Kidney (tissue), 14 donors: Measurements from ENCODE around the gene KIRREL3. TPM values are rescaled to one million over a fixed set of nuclear protein-coding genes. Genes with fewer than 3 reads are reported as not detected.

Experiments used
- DNase-seq, 5 donors: peaks; one replicate each; pipeline ENCODE4 v3.0.0-alpha.2; 2013 to 2020
- FAIRE-seq: peaks from 2 replicates; lab custom pipeline; 2012; peaks lifted over from hg19 to GRCh38; lab: Jason Lieb, UNC
- H3K27ac ChIP-seq, 2 donors: one replicate each; pipeline ENCODE4 v1.7.0; 2013; ENCODE audit warnings: low read depth in 2 of 2, low read length in 2 of 2, inconsistent platforms in 1 of 2
- H3K27me3 ChIP-seq: one replicate; pipeline ENCODE4 v1.7.1; 2013; ENCODE audit warnings: low read length, inconsistent platforms; ENCODE audit not compliant: control insufficient read depth, insufficient read depth
- H3K36me3 ChIP-seq, 3 donors: one replicate each; pipeline versions ENCODE4 v1.7.0 to v1.7.1; 2013; ENCODE audit warnings: low read length in 3 of 3, control low read depth in 1 of 3, inconsistent platforms in 1 of 3; ENCODE audit not compliant: insufficient read depth in 3 of 3, control insufficient read depth in 2 of 3
- H3K4me1 ChIP-seq, 3 donors: one replicate each; pipeline versions ENCODE4 v1.7.0 to v1.7.1; 2013; ENCODE audit warnings: low read length in 3 of 3, inconsistent platforms in 1 of 3, low read depth in 1 of 3; ENCODE audit not compliant: control insufficient read depth in 2 of 3, insufficient read depth in 2 of 3
- H3K4me3 ChIP-seq, 3 donors: one replicate each; pipeline versions ENCODE4 v1.7.0 to v1.8.1; 2013; ENCODE audit warnings: low read length in 3 of 3, control low read depth in 1 of 3, inconsistent platforms in 1 of 3
- H3K9ac ChIP-seq, 3 donors: one replicate each; pipeline versions ENCODE4 v1.7.0 to v1.7.1; 2013; ENCODE audit warnings: low read length in 3 of 3, control low read depth in 1 of 3, inconsistent platforms in 1 of 3
- H3K9me3 ChIP-seq, 3 donors: one replicate each; pipeline versions ENCODE4 v1.7.0 to v1.7.1; 2013; ENCODE audit warnings: low read length in 3 of 3, control low read depth in 1 of 3, inconsistent platforms in 1 of 3; ENCODE audit not compliant: control insufficient read depth in 2 of 3, insufficient read depth in 1 of 3
- intact Hi-C: fragments of 100-400 bp; cut with DNase I; formaldehyde crosslinking; loops from one replicate; pipeline ENCODE4 v1.11.1; 2022
- polyA plus RNA-seq: library from polyadenylated mRNA; stranded (reverse); fragments of 350-450 nt; fragmentation: Illumina TruSeq; extraction: RNeasy Lipid Tissue Mini Kit (QIAGEN cat#74804); gene quantifications from one replicate; pipeline ENCODE4 v1.2.3, GENCODE V29; 2014; ENCODE audit warnings: low read depth, low replicate concordance; ENCODE audit not compliant: insufficient read depth
- total RNA-seq: library from RNA; stranded (reverse); fragmentation: NEBNext Ultra II Directional; extraction: Animal tissue kit (Norgen Biotek cat#: 25700); gene quantifications from one replicate; pipeline ENCODE4 v1.2.1, GENCODE V29; 2021
- TF ChIP-seq, protein P1 (sequence below): IDR thresholded peaks from 3 replicates; pipeline ENCODE4 v1.5.1; 2012; ENCODE audit warnings: mild to moderate bottlenecking, moderate library complexity, borderline replicate concordance; ENCODE audit not compliant: insufficient read depth; ENCODE audit errors: extremely low read depth
- donor health status: control.
- donor health status: control.
- donor health status: control.
- donor health status: control.
- donor health status: control.
- donor health status: DM: yes; HTN: yes; CAD: no.
- donor health status: Normal renal cell carcinoma (clear cell type).

KIRREL3 gene
- total and polyA plus RNA-seq, 2 donors from 2014 or later = 0.19 to 0.22 TPM

DNA sequence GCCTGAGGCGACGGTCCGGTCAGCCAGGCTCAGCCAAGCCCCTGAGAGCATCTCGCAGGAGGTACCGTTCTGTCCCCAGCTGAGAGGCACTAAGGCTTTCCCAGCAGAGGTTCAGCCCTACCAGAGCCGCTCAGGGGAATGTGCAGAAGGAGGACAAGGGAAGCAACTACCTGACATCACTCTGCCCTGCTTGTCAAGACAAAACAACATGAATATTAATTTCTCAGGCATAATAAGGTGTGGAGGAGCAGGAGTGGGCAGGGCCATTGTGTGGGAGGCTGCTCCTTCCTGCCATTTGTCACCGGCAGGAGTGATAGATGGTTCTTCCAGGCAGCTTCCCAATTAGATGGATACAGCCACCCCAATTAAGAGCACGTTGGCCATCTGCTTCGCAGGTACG lies 181.4 kb downstream of the KIRREL3 start:
- Histone ChIP-seq H3K36me3 (no peaks in the 10 kb centered on the region), H3K9ac (no peak overlapping the region), H3K9me3 (peaks cover 0 to 4% (median 0%) of the 10 kb centered on the region in 3 donors), H3K4me3 (no peak overlapping the region), H3K27me3 (no peaks in the 10 kb centered on the region), H3K4me1 (no peaks in the 10 kb centered on the region), H3K27ac (no peak overlapping the region)
- TF ChIP-seq, protein P1, sequence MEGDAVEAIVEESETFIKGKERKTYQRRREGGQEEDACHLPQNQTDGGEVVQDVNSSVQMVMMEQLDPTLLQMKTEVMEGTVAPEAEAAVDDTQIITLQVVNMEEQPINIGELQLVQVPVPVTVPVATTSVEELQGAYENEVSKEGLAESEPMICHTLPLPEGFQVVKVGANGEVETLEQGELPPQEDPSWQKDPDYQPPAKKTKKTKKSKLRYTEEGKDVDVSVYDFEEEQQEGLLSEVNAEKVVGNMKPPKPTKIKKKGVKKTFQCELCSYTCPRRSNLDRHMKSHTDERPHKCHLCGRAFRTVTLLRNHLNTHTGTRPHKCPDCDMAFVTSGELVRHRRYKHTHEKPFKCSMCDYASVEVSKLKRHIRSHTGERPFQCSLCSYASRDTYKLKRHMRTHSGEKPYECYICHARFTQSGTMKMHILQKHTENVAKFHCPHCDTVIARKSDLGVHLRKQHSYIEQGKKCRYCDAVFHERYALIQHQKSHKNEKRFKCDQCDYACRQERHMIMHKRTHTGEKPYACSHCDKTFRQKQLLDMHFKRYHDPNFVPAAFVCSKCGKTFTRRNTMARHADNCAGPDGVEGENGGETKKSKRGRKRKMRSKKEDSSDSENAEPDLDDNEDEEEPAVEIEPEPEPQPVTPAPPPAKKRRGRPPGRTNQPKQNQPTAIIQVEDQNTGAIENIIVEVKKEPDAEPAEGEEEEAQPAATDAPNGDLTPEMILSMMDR = no peak
- DNase-seq = no peak
- intact Hi-C loops = loop anchor here (10.0 kb wide), 1 partner anchor 64 kb away; no protein-coding TSS in a partner anchor
- no peak for FAIRE-seq

DNA sequence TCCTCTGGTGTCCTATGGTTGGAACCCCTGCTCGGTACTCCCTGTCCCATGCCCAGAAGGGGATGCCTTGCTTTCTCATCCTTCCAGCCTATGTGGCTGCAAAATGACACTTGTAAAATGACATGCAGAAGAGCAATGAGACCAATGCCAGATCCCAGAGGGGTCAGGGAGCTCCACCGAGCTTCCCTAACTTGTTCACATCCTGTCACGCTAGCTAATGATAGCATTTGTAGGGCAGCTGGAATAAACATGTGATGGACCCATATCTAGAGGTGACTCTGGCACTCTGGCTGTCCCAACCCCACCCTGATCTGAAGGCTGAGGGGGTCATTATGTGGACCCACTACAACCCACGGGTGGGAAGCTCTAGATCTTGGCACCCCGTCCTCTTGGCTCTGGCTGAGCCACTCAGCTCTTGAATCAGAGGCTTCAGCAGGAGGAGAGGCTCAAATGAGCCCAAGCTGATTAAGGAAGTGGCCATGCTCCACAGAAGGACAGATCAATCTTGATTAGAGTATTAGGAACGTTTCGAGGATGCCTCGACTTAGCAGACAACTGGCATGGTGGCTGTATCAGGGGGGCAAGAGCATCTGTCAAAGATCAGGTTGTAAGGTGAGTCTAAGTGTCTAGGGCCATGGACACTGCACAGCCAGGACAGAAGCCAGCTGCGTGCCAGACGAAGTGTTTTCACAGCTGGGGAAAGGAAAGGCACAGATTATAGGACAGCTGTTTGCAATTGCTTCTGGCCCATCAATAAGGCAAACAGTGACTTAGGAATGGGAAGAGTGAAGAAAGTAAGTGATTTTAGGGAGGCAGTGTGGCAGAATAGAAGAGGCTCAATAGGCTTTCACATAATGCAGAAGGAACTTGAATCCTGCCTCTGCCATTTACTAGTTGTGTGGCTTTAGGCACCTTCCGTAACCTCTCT lies 182.8 kb downstream of the KIRREL3 start:
- no peak for FAIRE-seq
- H3K36me3 ChIP-seq = no peaks in the 10 kb centered on the region
- H3K27ac ChIP-seq = no peak overlapping the region
- no peaks in the 10 kb centered on the region for H3K4me1 ChIP-seq
- H3K9ac ChIP-seq = no peak overlapping the region
- no peak overlapping the region for H3K4me3 ChIP-seq
- no peaks in the 10 kb centered on the region for H3K27me3 ChIP-seq
- intact Hi-C loops = loop anchor here (10.0 kb wide), 1 partner anchor 63 kb away; no protein-coding TSS in a partner anchor
- H3K9me3 ChIP-seq = peaks cover 0 to 4% (median 0%) of the 10 kb centered on the region in 3 donors
- DNase-seq = no peak
- TF ChIP-seq, protein P1 = no peak

DNA sequence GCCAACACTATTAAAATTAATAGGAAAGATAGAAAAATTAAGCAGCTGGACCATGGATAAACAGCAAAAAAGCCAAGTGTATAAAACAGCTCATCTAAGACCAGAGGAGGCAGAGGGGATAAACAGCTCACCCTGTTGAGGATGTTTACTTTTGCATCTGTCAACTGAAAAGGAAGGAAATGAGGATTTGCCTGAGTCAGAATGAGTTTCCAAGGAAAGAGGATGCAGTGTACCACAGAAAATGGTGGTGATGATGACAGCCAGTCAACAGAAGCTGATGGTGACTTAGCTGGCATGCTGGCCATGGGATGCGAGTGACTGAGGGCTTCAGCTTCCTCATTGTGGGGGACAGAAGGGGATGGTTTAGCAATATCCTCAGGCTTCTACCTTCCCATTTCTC lies 183.5 kb downstream of the KIRREL3 start:
- H3K9ac ChIP-seq = no peak overlapping the region
- H3K4me1 ChIP-seq = no peaks in the 10 kb centered on the region
- H3K4me3 ChIP-seq = no peak overlapping the region
- DNase-seq (no peak), FAIRE-seq (no peak)
- TF ChIP-seq, protein P1 = no peak
- H3K27me3 ChIP-seq = no peaks in the 10 kb centered on the region
- H3K36me3 ChIP-seq = no peaks in the 10 kb centered on the region
- H3K9me3 ChIP-seq = peaks cover 0 to 4% (median 0%) of the 10 kb centered on the region in 3 donors
- intact Hi-C loops = loop anchor here (10.0 kb wide), 1 partner anchor 62 kb away; no protein-coding TSS in a partner anchor
- H3K27ac ChIP-seq = no peak overlapping the region
